Uterus (tissue), 4 donors: ENCODE data around the gene ZCCHC14. TPM values are rescaled to one million over a fixed set of nuclear protein-coding genes. Genes with fewer than 3 reads are reported as not detected.

Source experiments
- DNase-seq, 2 donors: peaks; one replicate each; pipeline ENCODE4 v3.0.0-alpha.2; 2019 to 2020
- H3K27ac ChIP-seq, 2 donors: fragments of 200-600 bp; sonication (generic); 1 replicate in 1 of 2; 2 replicates in 1 of 2; pipeline ENCODE4 v1.5.1; 2016 to 2018
- H3K27me3 ChIP-seq, 2 donors: fragments of 200-600 bp; sonication (generic); one replicate each; pipeline ENCODE4 v1.5.1; 2018 to 2019; ENCODE audit warnings: control low read depth in 1 of 2
- H3K36me3 ChIP-seq, 2 donors: fragments of 200-600 bp; sonication (generic); one replicate each; pipeline ENCODE4 v1.5.1; 2019; ENCODE audit warnings: control low read depth in 1 of 2
- H3K4me1 ChIP-seq, 2 donors: fragments of 200-600 bp; sonication (generic); one replicate each; pipeline ENCODE4 v1.5.1; 2018 to 2019; ENCODE audit warnings: control low read depth in 1 of 2
- H3K4me3 ChIP-seq, 2 donors: fragments of 200-600 bp; sonication (generic); 1 replicate in 1 of 2; 2 replicates in 1 of 2; pipeline ENCODE4 v1.5.1; 2018 to 2019; ENCODE audit warnings: mild to moderate bottlenecking in 1 of 2
- H3K9me3 ChIP-seq, 2 donors: fragments of 200-600 bp; sonication (generic); one replicate each; pipeline ENCODE4 v1.5.1; 2019; ENCODE audit warnings: control low read depth in 1 of 2
- CTCF ChIP-seq, 4 experiments: fragments of 200-600 bp in 2 of 4; fragments of 450-650 bp in 2 of 4; sonication (generic) in 2 of 4; IDR thresholded peaks; one replicate each; pipeline ENCODE4 v1.5.1; 2016 to 2019; ENCODE audit warnings: antibody characterized with exemption in 4 of 4, mild to moderate bottlenecking in 2 of 4, moderate library complexity in 1 of 4
- POLR2A ChIP-seq, 2 donors: fragments of 450-650 bp; IDR thresholded peaks; one replicate each; pipeline ENCODE4 v1.6.1; 2016; ENCODE audit warnings: antibody characterized with exemption in 2 of 2, mild to moderate bottlenecking in 1 of 2, moderate library complexity in 1 of 2
- intact Hi-C: fragments of 100-400 bp; cut with DNase I; formaldehyde crosslinking; loops from one replicate; pipeline ENCODE4 v1.15.1; 2023; ENCODE audit warnings: low total_unique reads
- total RNA-seq, 4 donors: library from RNA; depleted of rRNA in 3 of 4; stranded (reverse); fragments of >200 nt in 3 of 4; gene quantifications; one replicate each; pipeline versions ENCODE4 v1.1.0 to v1.2.4, GENCODE V29; 2014 to 2023
- donor health status: DM: yes; HTN: yes; CAD: no.

ZCCHC14 gene
- 10 to 100 TPM in 3 of 4 donors, 1 to 10 TPM in 1; 9.2 to 33.0 (median 20.6) TPM for total RNA-seq

- Histone ChIP-seq H3K4me1 (peaks cover 0 to 8% of the 10 kb centered on the region in 2 donors), H3K36me3 (no peaks in the 10 kb centered on the region), H3K27me3 (no peaks in the 10 kb centered on the region), H3K9me3 (no peaks in the 10 kb centered on the region), H3K27ac (peak within 1 kb of the TSS; percentile 58 to 84), H3K4me3 (peak within 1 kb of the TSS; percentile 32 to 45)
- TF ChIP-seq POLR2A (IDR thresholded peaks at IDR 0.05) (peak; percentile 92 to 95), CTCF (IDR thresholded peaks at IDR 0.05) (peak in 1 of 4 experiments; percentile 21)
- intact Hi-C loops = no loop called here
- DNase-seq = peak; percentile 99
Observed at GRCh38 chr16:87492721-87493607, at the start of gene ZCCHC14. TSS of gene ZCCHC14 (minus strand) at chr16:87493024. CDS start at chr16:87492238, 786 bp downstream.

DNA sequence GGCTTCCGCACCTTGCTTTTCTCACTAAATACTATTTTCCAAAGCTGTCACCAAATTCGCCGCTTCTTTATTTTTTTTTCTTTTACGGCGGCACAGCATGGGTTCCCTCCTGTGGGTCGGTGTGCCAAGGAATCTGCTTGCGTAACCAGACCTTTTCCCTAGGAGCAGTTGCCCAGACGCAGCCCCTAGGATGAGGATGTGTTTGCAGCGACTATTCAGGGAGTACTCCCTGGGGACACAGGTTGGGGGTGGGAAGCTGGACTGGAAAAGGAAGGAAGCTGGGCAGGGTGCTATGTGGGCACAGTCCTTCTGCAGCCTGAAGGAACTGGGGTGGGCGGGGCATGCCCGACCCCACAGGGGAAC, 49.0 kb upstream of the ZCCHC14 start:
- Histone ChIP-seq H3K4me3 (no peak overlapping the region), H3K9me3 (no peaks in the 10 kb centered on the region), H3K27me3 (peaks cover 0 to 13% of the 10 kb centered on the region in 2 donors), H3K4me1 (no peaks in the 10 kb centered on the region), H3K27ac (no peak overlapping the region), H3K36me3 (no peaks in the 10 kb centered on the region)
- DNase-seq = no peak
- TF ChIP-seq CTCF (IDR thresholded peaks at IDR 0.05) (no peak), POLR2A (IDR thresholded peaks at IDR 0.05) (no peak)
- intact Hi-C loops = loop anchor here (5.0 kb wide), 1 partner anchor 125 kb away; no protein-coding TSS in a partner anchor

DNA sequence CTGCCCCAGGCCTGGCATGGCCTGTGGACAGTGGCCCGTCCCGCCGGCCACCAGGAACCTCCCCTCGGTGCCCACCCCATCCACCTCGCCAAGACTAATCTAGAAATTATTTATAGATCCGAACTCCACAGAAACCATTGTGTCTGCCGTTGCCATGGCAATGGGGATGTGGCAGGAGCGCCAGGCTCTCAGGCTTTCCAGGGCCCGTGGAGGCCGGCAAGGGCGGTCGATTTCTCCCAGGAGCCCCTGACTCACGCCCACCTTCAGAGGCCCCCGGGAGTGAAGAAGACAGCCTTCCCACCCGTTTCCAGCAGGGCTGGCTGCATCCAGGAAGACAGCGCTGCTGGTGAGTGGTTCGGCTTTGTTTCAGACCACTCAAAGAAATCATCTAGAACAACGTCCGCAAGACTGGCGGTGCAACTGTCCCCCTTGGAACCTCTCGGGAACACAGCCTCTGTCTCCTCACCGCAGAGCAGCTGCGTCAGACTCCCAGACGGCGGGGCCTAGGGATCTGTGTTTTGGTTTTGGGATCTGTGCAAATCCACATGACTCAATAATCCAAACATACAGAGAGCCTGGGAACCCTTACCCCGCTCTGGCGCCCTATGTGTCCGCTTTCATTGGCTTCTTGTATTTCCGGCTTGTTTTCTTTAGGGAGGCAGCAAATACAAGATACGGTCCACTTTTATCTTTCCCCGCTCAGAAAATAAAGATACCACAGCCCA, 48.5 kb upstream of the ZCCHC14 start:
- Histone ChIP-seq H3K27me3 (peaks cover 0 to 13% of the 10 kb centered on the region in 2 donors), H3K4me1 (no peaks in the 10 kb centered on the region), H3K36me3 (no peaks in the 10 kb centered on the region), H3K9me3 (no peaks in the 10 kb centered on the region), H3K4me3 (no peak overlapping the region), H3K27ac (no peak overlapping the region)
- no peak for DNase-seq
- intact Hi-C loops = loop anchor here (5.0 kb wide), 1 partner anchor 124 kb away; no protein-coding TSS in a partner anchor
- TF ChIP-seq POLR2A (IDR thresholded peaks at IDR 0.05) (no peak), CTCF (IDR thresholded peaks at IDR 0.05) (no peak)

GRCh38 chr16:87540897-87541146, 48.0 kb upstream of the ZCCHC14 start:
- no peaks in the 10 kb centered on the region for H3K4me1 ChIP-seq
- no peak overlapping the region for H3K27ac ChIP-seq
- H3K4me3 ChIP-seq = no peak overlapping the region
- DNase-seq = no peak
- no peaks in the 10 kb centered on the region for H3K9me3 ChIP-seq
- intact Hi-C loops = loop anchor here (5.0 kb wide), 1 partner anchor 124 kb away; no protein-coding TSS in a partner anchor
- H3K36me3 ChIP-seq = no peaks in the 10 kb centered on the region
- TF ChIP-seq CTCF (IDR thresholded peaks at IDR 0.05) (no peak), POLR2A (IDR thresholded peaks at IDR 0.05) (no peak)
- peaks cover 0 to 13% of the 10 kb centered on the region in 2 donors for H3K27me3 ChIP-seq
